Fibroblast of peridontal ligament (primary cell): ENCODE data around the gene ADCK2.
"Not testable (repeated sequence)": the region's sequence is repeated elsewhere in the genome, so short reads cannot be mapped to it uniquely, and the experiment has no call there.

Experiments
- DNase-seq: peaks from one replicate; pipeline ENCODE4 v3.0.0-alpha.2; 2010; ENCODE audit errors: extremely low read depth

Gene ADCK2

GRCh38 chr7:140738280-140738679, 65.5 kb downstream of the ADCK2 start:
- no peak for DNase-seq

DNA sequence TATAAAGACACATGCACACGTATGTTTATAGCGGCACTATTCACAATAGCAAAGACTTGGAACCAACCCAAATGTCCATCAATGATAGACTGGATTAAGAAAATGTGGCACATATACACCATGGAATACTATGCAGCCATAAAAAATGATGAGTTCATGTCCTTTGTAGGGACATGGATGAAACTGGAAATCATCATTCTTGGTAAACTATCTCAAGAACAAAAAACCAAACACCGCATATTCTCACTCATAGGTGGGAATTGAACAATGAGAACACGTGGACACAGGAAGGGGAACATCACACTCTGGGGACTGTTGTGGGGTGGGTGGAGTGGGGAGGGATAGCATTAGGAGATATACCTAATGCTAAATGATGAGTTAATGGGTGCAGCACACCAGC, 70.5 kb downstream of the ADCK2 start:
- not testable (repeated sequence) for DNase-seq

DNA sequence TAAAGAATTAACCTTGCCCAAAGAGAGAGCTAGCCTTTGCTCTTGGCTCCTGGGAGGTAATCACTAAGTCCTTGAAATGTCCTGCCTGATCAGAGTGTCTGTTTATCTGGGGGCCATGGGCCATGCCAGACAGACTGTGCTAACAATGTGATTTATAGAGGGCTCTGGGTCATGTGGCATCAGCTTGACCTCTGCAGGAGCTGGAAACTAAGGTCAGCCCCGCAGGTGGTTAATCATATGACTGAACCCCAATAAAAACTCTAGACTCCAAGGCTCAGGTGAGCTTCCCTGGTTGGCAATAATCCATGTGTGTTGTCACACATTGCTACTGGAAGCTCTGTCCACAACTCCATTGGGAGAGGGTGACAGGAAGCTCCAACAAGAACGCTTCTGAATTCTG, 71.3 kb downstream of the ADCK2 start:
- DNase-seq: no peak
